ENCODE data around the gene NR3C2. TPM values are rescaled to one million over a fixed set of nuclear protein-coding genes. Genes with fewer than 3 reads are reported as not detected.

The NR3C2 gene
- polyA plus RNA-seq, 3 donors, result 2.7 to 3.7 (median 3.1) TPM

- no peak overlapping the region for H3K27ac ChIP-seq (ENCODE audit: low read depth, low read length)
- 89 to 95% (median 94%) methylated on average over 3 of the region's 3 CpGs for WGBS, 3 donors
These were observed 51.9 kb downstream of the NR3C2 start for GRCh38 chr4:148390311-148390710.

- no peak overlapping the region for H3K27ac ChIP-seq (ENCODE audit: low read depth, low read length)
- 86 to 93% (median 90%) methylated on average over 4 of the region's 4 CpGs for WGBS, 3 donors
These were observed 61.9 kb downstream of the NR3C2 start for GRCh38 chr4:148380291-148380690.

GRCh38 chr4:148376151-148376550, 66.1 kb downstream of the NR3C2 start:
- WGBS, 3 donors, result 3 to 22% (median 11%) methylated on average over 3 of the region's 3 CpGs
- H3K27ac ChIP-seq (ENCODE audit: low read depth, low read length), result no peak overlapping the region

- WGBS, 3 donors, result 66 to 76% (median 72%) methylated on average over 3 of the region's 3 CpGs
- H3K27ac ChIP-seq (ENCODE audit: low read depth, low read length), result no peak overlapping the region
These were observed 66.6 kb downstream of the NR3C2 start for GRCh38 chr4:148375584-148375983.

GRCh38 chr4:148373093-148373492, 69.1 kb downstream of the NR3C2 start:
- 43 to 100% (median 98%) methylated on average over 1 of the region's 1 CpG for WGBS, 3 donors
- no peak overlapping the region for H3K27ac ChIP-seq (ENCODE audit: low read depth, low read length)

GRCh38 chr4:148369919-148370318, 72.3 kb downstream of the NR3C2 start:
- WGBS, 3 donors, result 89 to 91% (median 89%) methylated on average over 3 of the region's 3 CpGs
- no peak overlapping the region for H3K27ac ChIP-seq (ENCODE audit: low read depth, low read length)

- H3K27ac ChIP-seq (ENCODE audit: low read depth, low read length), result no peak overlapping the region
- WGBS, 3 donors, result 91 to 97% (median 93%) methylated on average over 4 of the region's 4 CpGs
These were observed 74.5 kb downstream of the NR3C2 start for GRCh38 chr4:148367756-148368155.

- H3K27ac ChIP-seq (ENCODE audit: low read depth, low read length), result no peak overlapping the region
These were observed 76.0 kb downstream of the NR3C2 start for GRCh38 chr4:148366251-148366650.

GRCh38 chr4:148364525-148364924, 77.7 kb downstream of the NR3C2 start:
- 46 to 92% (median 81%) methylated on average over 1 of the region's 1 CpG for WGBS, 3 donors
- no peak overlapping the region for H3K27ac ChIP-seq (ENCODE audit: low read depth, low read length)

GRCh38 chr4:148359769-148360168, 82.4 kb downstream of the NR3C2 start:
- H3K27ac ChIP-seq (ENCODE audit: low read depth, low read length), result no peak overlapping the region
- 24 to 55% (median 39%) methylated on average over 1 of the region's 1 CpG for WGBS, 3 donors

- no peak overlapping the region for H3K27ac ChIP-seq (ENCODE audit: low read depth, low read length)
- WGBS, 3 donors, result 46 to 55% (median 48%) methylated on average over 4 of the region's 4 CpGs
These were observed 86.6 kb downstream of the NR3C2 start for GRCh38 chr4:148355442-148356123.

GRCh38 chr4:148354186-148354585, 88.0 kb downstream of the NR3C2 start:
- H3K27ac ChIP-seq (ENCODE audit: low read depth, low read length), result no peak overlapping the region
- WGBS, 3 donors, result 92 to 96% (median 95%) methylated on average over 4 of the region's 4 CpGs

- H3K27ac ChIP-seq (ENCODE audit: low read depth, low read length), result no peak overlapping the region
These were observed 88.6 kb downstream of the NR3C2 start for GRCh38 chr4:148353571-148353970.

GRCh38 chr4:148349153-148349552, 93.1 kb downstream of the NR3C2 start:
- no peak overlapping the region for H3K27ac ChIP-seq (ENCODE audit: low read depth, low read length)
- WGBS, 3 donors, result 76 to 80% (median 79%) methylated on average over 2 of the region's 2 CpGs

GRCh38 chr4:148346657-148347056, 95.6 kb downstream of the NR3C2 start:
- 69 to 100% (median 96%) methylated on average over 2 of the region's 2 CpGs for WGBS, 3 donors
- H3K27ac ChIP-seq (ENCODE audit: low read depth, low read length), result no peak overlapping the region

- H3K27ac ChIP-seq (ENCODE audit: low read depth, low read length), result no peak overlapping the region
- WGBS, 3 donors, result 75 to 79% (median 76%) methylated on average over 5 of the region's 5 CpGs
These were observed 96.7 kb downstream of the NR3C2 start for GRCh38 chr4:148345509-148345908.

- no peak overlapping the region for H3K27ac ChIP-seq (ENCODE audit: low read depth, low read length)
- WGBS, 3 donors, result 44 to 82% (median 49%) methylated on average over 1 of the region's 1 CpG
These were observed 97.3 kb downstream of the NR3C2 start for GRCh38 chr4:148344941-148345340.

GRCh38 chr4:148344352-148344751, 97.9 kb downstream of the NR3C2 start:
- WGBS, 3 donors, result 49 to 60% (median 53%) methylated on average over 2 of the region's 2 CpGs
- H3K27ac ChIP-seq (ENCODE audit: low read depth, low read length), result no peak overlapping the region

- no peak overlapping the region for H3K27ac ChIP-seq (ENCODE audit: low read depth, low read length)
- WGBS, 3 donors, result 46 to 91% (median 86%) methylated on average over 13 of the region's 13 CpGs
These were observed 100.0 kb downstream of the NR3C2 start for GRCh38 chr4:148341980-148342800.

- no peak overlapping the region for H3K27ac ChIP-seq (ENCODE audit: low read depth, low read length)
- WGBS, 3 donors, result 90 to 97% (median 94%) methylated on average over 4 of the region's 4 CpGs
These were observed 107.1 kb downstream of the NR3C2 start for GRCh38 chr4:148335133-148335532.

Measured in adipose tissue (tissue), 3 donors.